A673 (cell line): Measurements from ENCODE around the gene ESRRA. TPM values are rescaled to one million over a fixed set of nuclear protein-coding genes. Genes with fewer than 3 reads are reported as not detected.
A peak's percentile ranks its signal among the peaks of the same experiment; 100 is the strongest.

ENCODE experiments used
- BruUV-seq: library from RNA; stranded (reverse); fragments of 400-500 nt; replicated peaks from 2 replicates; lab custom pipeline; 2021; lab: Mats Ljungman, UMichigan
- CTCF ChIA-PET: fragments of 300-600 bp; sonication (Branson Sonifier 250); formaldehyde crosslinking; loops from one replicate; lab custom pipeline; 2022; ENCODE audit warnings: antibody characterized with exemption; lab: Charles Lee
- POLR2A ChIA-PET: fragments of 300-600 bp; sonication (Branson Sonifier 250); formaldehyde crosslinking; loops from one replicate; lab custom pipeline; 2022; ENCODE audit warnings: antibody characterized with exemption; ENCODE audit not compliant: low non-redundant PET; lab: Charles Lee
- DNase-seq: peaks from one replicate; pipeline ENCODE4 v3.0.0-alpha.2; 2015; ENCODE audit warnings: low spot score
- H3K27ac ChIP-seq: fragments of 200-600 bp; sonication (generic); 2 replicates; pipeline ENCODE4 v1.5.1; 2016; ENCODE audit warnings: mixed run types, low read depth, mild to moderate bottlenecking, mixed read lengths, antibody characterized with exemption, low read length; ENCODE audit not compliant: poor library complexity, severe bottlenecking
- H3K27me3 ChIP-seq: fragments of 200-600 bp; sonication (generic); replicated peaks from 2 replicates; pipeline ENCODE4 v1.6.1; 2017; ENCODE audit warnings: mixed run types, low read depth, mild to moderate bottlenecking, mixed read lengths, antibody characterized with exemption, low read length; ENCODE audit not compliant: insufficient read depth, poor library complexity
- H3K36me3 ChIP-seq: fragments of 200-600 bp; sonication (generic); 2 replicates; pipeline ENCODE4 v1.6.1; 2016; ENCODE audit warnings: mixed run types, mild to moderate bottlenecking, mixed read lengths, antibody characterized with exemption, low read length; ENCODE audit not compliant: insufficient read depth, poor library complexity, severe bottlenecking
- H3K4me1 ChIP-seq: fragments of 200-600 bp; sonication (generic); 2 replicates; pipeline ENCODE4 v1.6.1; 2017; ENCODE audit warnings: mixed run types, mild to moderate bottlenecking, mixed read lengths, antibody characterized with exemption, low read length; ENCODE audit not compliant: insufficient read depth, poor library complexity, severe bottlenecking
- H3K4me3 ChIP-seq: fragments of 200-600 bp; sonication (generic); 2 replicates; pipeline ENCODE4 v1.5.1; 2016; ENCODE audit warnings: low read depth, mixed run types, mild to moderate bottlenecking, mixed read lengths, low read length; ENCODE audit not compliant: poor library complexity, severe bottlenecking
- H3K9me3 ChIP-seq: fragments of 200-600 bp; sonication (generic); 2 replicates; pipeline ENCODE4 v1.6.1; 2016; ENCODE audit warnings: mixed run types, low read depth, mild to moderate bottlenecking, mixed read lengths, antibody characterized with exemption, low read length; ENCODE audit not compliant: poor library complexity, severe bottlenecking
- EZH2 ChIP-seq: fragments of 200-600 bp; sonication (generic); IDR thresholded peaks from 2 replicates; pipeline ENCODE4 v1.6.1; 2017; ENCODE audit warnings: borderline replicate concordance, low read depth, mild to moderate bottlenecking, mixed read lengths, antibody characterized with exemption, low read length; ENCODE audit not compliant: poor library complexity, severe bottlenecking
- intact Hi-C: fragments of 100-400 bp; cut with micrococcal nuclease; formaldehyde crosslinking; loops from one replicate; pipeline ENCODE4 v1.10.0; 2022; ENCODE audit not compliant: unreplicated experiment
- total RNA-seq: library from RNA; stranded (reverse); gene quantifications from 2 replicates; pipeline ENCODE4 v1.2.3, GENCODE V29; 2021
- TF ChIP-seq, protein P1 (sequence below): fragments of 300-800, 200-600 bp; sonication (generic); conservative IDR thresholded peaks from 2 replicates; pipeline ENCODE4 v1.5.1; 2017; ENCODE audit warnings: low read depth, mild to moderate bottlenecking, antibody characterized with exemption, low read length, moderate library complexity, mixed read lengths

Gene ESRRA
- total RNA-seq, 1 experiment from 2014 or later = 63.8 TPM

DNA sequence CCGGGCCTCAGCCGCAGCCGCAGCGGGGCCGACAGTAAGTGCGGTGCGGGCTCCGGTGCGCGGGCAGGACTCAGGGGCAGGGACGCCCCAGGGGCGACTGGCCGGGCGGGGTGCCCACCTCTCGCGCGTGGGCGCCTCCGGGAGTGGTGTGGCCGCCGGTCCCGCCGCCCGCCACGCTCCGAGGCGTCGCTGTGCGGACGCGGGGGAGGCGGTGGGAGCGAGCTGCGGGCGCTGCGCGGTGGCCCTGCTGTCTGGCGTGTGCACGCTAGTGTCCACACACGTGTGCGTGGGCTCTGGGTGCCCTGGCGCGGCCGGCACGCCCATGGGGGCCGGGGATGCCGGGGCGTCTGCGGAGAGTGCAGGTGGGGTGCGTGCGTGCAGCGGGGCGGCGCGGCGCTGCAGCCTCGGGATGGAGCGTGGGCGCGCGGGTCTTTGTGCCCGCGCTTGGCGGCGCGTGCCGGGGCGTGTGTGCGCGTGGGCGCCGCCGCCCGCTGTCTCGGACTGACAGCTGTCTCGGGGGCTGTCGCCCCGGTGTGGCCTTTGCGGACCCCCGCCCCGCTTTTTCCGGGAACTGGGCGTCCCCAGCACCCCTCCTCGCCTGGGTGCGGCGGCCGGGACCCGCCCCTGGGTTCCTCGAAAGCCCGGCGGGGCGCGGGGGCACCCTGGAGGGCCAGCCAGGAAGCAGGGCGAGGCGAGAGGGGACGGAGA, 13.4 kb upstream of the ESRRA start:
- CTCF ChIA-PET = interaction anchor here (1.5 kb wide), 1 partner anchor 9 kb away, joined by 5 read pairs; no protein-coding TSS in a partner anchor
- no peak for DNase-seq
- Histone ChIP-seq H3K27ac (no peak overlapping the region), H3K4me3 (peak overlapping the region; percentile 46), H3K36me3 (no peaks in the 10 kb centered on the region), H3K9me3 (no peaks in the 10 kb centered on the region), H3K27me3 (peaks cover 35% of the 10 kb centered on the region), H3K4me1 (peaks cover 8% of the 10 kb centered on the region)
- TF ChIP-seq EZH2 = peak; percentile 83
- TF ChIP-seq, protein P1, sequence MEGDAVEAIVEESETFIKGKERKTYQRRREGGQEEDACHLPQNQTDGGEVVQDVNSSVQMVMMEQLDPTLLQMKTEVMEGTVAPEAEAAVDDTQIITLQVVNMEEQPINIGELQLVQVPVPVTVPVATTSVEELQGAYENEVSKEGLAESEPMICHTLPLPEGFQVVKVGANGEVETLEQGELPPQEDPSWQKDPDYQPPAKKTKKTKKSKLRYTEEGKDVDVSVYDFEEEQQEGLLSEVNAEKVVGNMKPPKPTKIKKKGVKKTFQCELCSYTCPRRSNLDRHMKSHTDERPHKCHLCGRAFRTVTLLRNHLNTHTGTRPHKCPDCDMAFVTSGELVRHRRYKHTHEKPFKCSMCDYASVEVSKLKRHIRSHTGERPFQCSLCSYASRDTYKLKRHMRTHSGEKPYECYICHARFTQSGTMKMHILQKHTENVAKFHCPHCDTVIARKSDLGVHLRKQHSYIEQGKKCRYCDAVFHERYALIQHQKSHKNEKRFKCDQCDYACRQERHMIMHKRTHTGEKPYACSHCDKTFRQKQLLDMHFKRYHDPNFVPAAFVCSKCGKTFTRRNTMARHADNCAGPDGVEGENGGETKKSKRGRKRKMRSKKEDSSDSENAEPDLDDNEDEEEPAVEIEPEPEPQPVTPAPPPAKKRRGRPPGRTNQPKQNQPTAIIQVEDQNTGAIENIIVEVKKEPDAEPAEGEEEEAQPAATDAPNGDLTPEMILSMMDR = no peak
- no TSS peak for BruUV-seq
- intact Hi-C loops = no loop called here
- POLR2A ChIA-PET = no interaction called here

DNA sequence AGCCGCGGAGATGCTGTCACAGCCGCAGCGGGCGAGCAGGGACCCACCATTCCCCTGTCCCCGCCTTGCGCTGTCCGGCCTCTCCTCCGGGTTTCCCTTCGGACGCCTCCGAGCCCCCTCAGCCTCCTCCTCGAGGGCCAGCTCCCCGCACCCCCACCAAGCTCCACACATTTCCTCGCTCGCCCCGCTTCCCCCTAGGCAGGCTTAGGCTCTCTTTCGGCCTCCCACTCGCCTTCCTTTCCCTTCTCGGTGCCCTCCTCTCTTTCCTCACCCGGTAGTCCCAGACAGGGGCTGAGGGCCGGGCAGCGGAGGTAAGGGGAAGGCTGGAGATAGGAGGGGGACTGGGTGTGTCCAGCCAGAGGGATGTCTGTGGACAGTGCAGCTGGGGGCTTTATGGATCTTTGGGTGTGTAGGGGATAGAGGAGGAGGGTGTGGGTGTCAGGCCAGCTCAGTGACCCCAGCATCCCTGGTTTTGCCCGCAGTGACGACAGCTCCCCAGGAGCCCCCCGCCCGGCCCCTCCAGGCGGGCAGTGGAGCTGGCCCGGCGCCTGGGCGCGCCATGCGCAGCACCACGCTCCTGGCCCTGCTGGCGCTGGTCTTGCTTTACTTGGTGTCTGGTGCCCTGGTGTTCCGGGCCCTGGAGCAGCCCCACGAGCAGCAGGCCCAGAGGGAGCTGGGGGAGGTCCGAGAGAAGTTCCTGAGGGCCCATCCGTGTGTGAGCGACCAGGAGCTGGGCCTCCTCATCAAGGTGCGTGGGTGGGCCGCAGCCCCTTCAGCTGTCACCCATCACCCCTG, 12.7 kb upstream of the ESRRA start:
- H3K36me3 ChIP-seq = no peaks in the 10 kb centered on the region
- TF ChIP-seq EZH2 = no peak
- TF ChIP-seq, protein P1 = no peak
- ChIA-PET CTCF (interaction anchor here (0.6 kb wide), 1 partner anchor 353 kb away, joined by 7 read pairs; no protein-coding TSS in a partner anchor), POLR2A (no interaction called here)
- no peak overlapping the region for H3K27ac ChIP-seq
- no TSS peak for BruUV-seq
- H3K27me3 ChIP-seq = peaks cover 35% of the 10 kb centered on the region
- no peaks in the 10 kb centered on the region for H3K9me3 ChIP-seq
- DNase-seq = no peak
- peaks cover 8% of the 10 kb centered on the region for H3K4me1 ChIP-seq
- peak overlapping the region; percentile 46 for H3K4me3 ChIP-seq
- intact Hi-C loops = no loop called here

DNA sequence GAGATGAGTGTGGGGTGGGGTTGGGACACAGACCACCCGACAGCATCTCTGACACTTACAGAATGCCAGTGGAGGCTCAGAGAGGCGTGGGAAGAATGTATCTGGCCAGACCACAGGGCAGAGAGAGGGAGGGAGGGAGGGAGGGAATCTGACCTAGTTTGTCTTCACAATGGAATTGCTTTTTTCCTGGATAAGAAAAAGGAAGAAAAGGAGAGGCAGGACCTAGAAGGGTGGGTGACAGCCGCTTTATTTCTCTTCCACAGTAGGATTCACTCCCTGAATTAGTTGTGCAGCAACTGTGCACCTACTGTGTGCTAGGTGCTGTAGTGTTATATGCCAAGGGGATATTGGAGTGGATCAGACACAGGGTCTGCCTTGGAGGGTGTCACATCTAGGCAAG, 10.6 kb upstream of the ESRRA start:
- Histone ChIP-seq H3K36me3 (no peaks in the 10 kb centered on the region), H3K4me1 (peaks cover 16% of the 10 kb centered on the region), H3K27ac (no peak overlapping the region), H3K9me3 (no peaks in the 10 kb centered on the region), H3K4me3 (no peak overlapping the region), H3K27me3 (peaks cover 45% of the 10 kb centered on the region)
- intact Hi-C loops = no loop called here
- POLR2A ChIA-PET = no interaction called here
- CTCF ChIA-PET = no interaction called here
- no peak for TF ChIP-seq EZH2
- TF ChIP-seq, protein P1 = no peak
- DNase-seq = no peak
- no TSS peak for BruUV-seq
